Colonic mucosa (tissue), 4 donors: ENCODE results near the gene PHOSPHO1. TPM values are rescaled to one million over a fixed set of nuclear protein-coding genes. Genes with fewer than 3 reads are reported as not detected.
A peak's percentile ranks its signal among the peaks of the same experiment; 100 is the strongest.

Experiments
- DNase-seq: peaks from one replicate; pipeline ENCODE4 v3.0.0-alpha.2; 2020
- H3K27ac ChIP-seq: fragments of 200-600 bp; one replicate; pipeline ENCODE4 v1.8.0; 2021
- H3K27me3 ChIP-seq: fragments of 200-600 bp; one replicate; pipeline ENCODE4 v1.8.0; 2021
- H3K36me3 ChIP-seq: fragments of 200-600 bp; one replicate; pipeline ENCODE4 v1.8.0; 2021
- H3K4me1 ChIP-seq: fragments of 200-600 bp; one replicate; pipeline ENCODE4 v1.8.0; 2021; ENCODE audit warnings: mild to moderate bottlenecking
- H3K4me3 ChIP-seq: fragments of 200-600 bp; one replicate; pipeline ENCODE4 v1.8.0; 2021
- H3K9ac ChIP-seq, 2 donors: one replicate each; pipeline ENCODE4 v1.7.0; 2013; ENCODE audit warnings: control low read depth in 2 of 2, low read depth in 2 of 2, low read length in 2 of 2
- H3K9me3 ChIP-seq: fragments of 200-600 bp; one replicate; pipeline ENCODE4 v1.8.0; 2021
- CTCF ChIP-seq: fragments of 200-600 bp; IDR thresholded peaks from one replicate; pipeline ENCODE4 v1.8.0; 2022; ENCODE audit warnings: antibody characterized with exemption, mild to moderate bottlenecking
- intact Hi-C: fragments of 100-400 bp; cut with DNase I; formaldehyde crosslinking; loops from one replicate; pipeline ENCODE4 v1.14.1; 2022
- total RNA-seq, 2 donors: library from RNA; stranded (reverse); fragmentation: NEBNext Ultra II Directional in 1 of 2; extraction: Animal tissue kit (Norgen Biotek cat#: 25700) in 1 of 2; gene quantifications; one replicate each; pipeline ENCODE4 v1.2.1, GENCODE V29; 2021
- donor health status: healthy.
- donor health status: DM: no; HTN: no; CAD: no.
- donor health status: DM: no; HTN: no; CAD: no.

Gene PHOSPHO1
- total RNA-seq, 2 donors from 2014 or later = not detected

GRCh38 chr17:49252148-49252695, 21.6 kb upstream of the PHOSPHO1 start:
- Histone ChIP-seq H3K9me3 (no peaks in the 10 kb centered on the region), H3K27me3 (no peaks in the 10 kb centered on the region), H3K36me3 (no peaks in the 10 kb centered on the region), H3K27ac (no peak overlapping the region), H3K4me1 (no peaks in the 10 kb centered on the region), H3K4me3 (no peak overlapping the region), H3K9ac (no peak overlapping the region)
- intact Hi-C loops = no loop called here
- TF ChIP-seq CTCF = no peak
- peak; percentile 21 for DNase-seq

- TF ChIP-seq CTCF = no peak
- Histone ChIP-seq H3K9me3 (no peaks in the 10 kb centered on the region), H3K4me3 (no peak overlapping the region), H3K9ac (no peak overlapping the region), H3K36me3 (no peaks in the 10 kb centered on the region), H3K27me3 (no peaks in the 10 kb centered on the region), H3K27ac (no peak overlapping the region), H3K4me1 (no peaks in the 10 kb centered on the region)
- no peak for DNase-seq
- intact Hi-C loops = no loop called here
Observed at GRCh38 chr17:49249890-49250522, 19.4 kb upstream of the PHOSPHO1 start.

- H3K27me3 ChIP-seq = no peaks in the 10 kb centered on the region
- no peak overlapping the region for H3K4me3 ChIP-seq
- H3K9ac ChIP-seq = no peak overlapping the region
- intact Hi-C loops = no loop called here
- DNase-seq = no peak
- no peaks in the 10 kb centered on the region for H3K36me3 ChIP-seq
- no peaks in the 10 kb centered on the region for H3K9me3 ChIP-seq
- no peak for TF ChIP-seq CTCF
- H3K27ac ChIP-seq = no peak overlapping the region
- no peaks in the 10 kb centered on the region for H3K4me1 ChIP-seq
Observed at GRCh38 chr17:49249292-49249794, 18.8 kb upstream of the PHOSPHO1 start.

GRCh38 chr17:49247944-49248343, 17.4 kb upstream of the PHOSPHO1 start:
- Histone ChIP-seq H3K9me3 (no peaks in the 10 kb centered on the region), H3K4me1 (no peaks in the 10 kb centered on the region), H3K27ac (no peak overlapping the region), H3K9ac (no peak overlapping the region), H3K36me3 (no peaks in the 10 kb centered on the region), H3K27me3 (no peaks in the 10 kb centered on the region), H3K4me3 (no peak overlapping the region)
- no peak for TF ChIP-seq CTCF
- intact Hi-C loops = no loop called here
- DNase-seq = no peak

GRCh38 chr17:49244839-49245238, 14.3 kb upstream of the PHOSPHO1 start:
- no peak for DNase-seq
- TF ChIP-seq CTCF = no peak
- Histone ChIP-seq H3K9ac (no peak overlapping the region), H3K4me1 (no peaks in the 10 kb centered on the region), H3K36me3 (no peaks in the 10 kb centered on the region), H3K27ac (no peak overlapping the region), H3K9me3 (no peaks in the 10 kb centered on the region), H3K4me3 (no peak overlapping the region), H3K27me3 (no peaks in the 10 kb centered on the region)
- intact Hi-C loops = no loop called here
